Measurements from ENCODE around the gene SLAMF7. TPM values are rescaled to one million over a fixed set of nuclear protein-coding genes. Genes with fewer than 3 reads are reported as not detected.

The SLAMF7 gene
- total and polyA plus RNA-seq, 2 donors (not counting 3 experiments of a cell fraction or from before 2014, with no cell fraction given) = not detected

DNA sequence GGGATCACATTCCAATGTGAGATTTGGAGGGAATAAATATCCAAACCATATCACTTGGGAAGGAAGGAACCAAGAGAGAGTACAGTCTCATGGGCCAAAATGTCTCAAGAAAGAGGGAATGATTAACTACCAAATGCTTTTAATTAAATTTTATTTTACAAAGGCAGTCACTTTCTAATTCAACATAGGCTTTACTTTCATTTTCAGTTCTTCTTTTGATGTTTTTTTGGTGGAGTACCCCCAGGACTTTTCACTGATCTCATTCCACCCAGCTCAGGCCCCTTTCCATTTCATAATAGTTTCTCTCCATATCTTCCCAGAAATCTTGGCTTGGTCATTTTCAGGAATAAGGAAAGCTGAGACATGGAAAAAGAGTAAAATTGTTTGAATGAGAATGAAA lies 5.1 kb upstream of the SLAMF7 start:
- Histone ChIP-seq H3K36me3 (ENCODE audit: control insufficient read depth in 2 of 2, extremely low read depth in 1 of 2, insufficient read depth in 2 of 2, low read length in 2 of 2) (no peaks in the 10 kb centered on the region), H3K27ac (ENCODE audit: insufficient read depth, low read depth, low read length) (no peak overlapping the region), H3K4me1 (ENCODE audit: control insufficient read depth, extremely low read depth, insufficient read depth, low read length) (no peaks in the 10 kb centered on the region), H3K9me3 (replicated peaks; ENCODE audit: control insufficient read depth, insufficient read depth, low read length) (no peaks in the 10 kb centered on the region), H2AFZ (ENCODE audit: low read depth, low read length) (no peak overlapping the region), H3K9me1 (replicated peaks; ENCODE audit: control insufficient read depth, extremely low read depth, insufficient read depth, low read length) (no peaks in the 10 kb centered on the region), H3K9ac (replicated peaks; ENCODE audit: extremely low read depth, insufficient read depth, low read length) (no peak overlapping the region), H3K4me2 (ENCODE audit: insufficient read depth, low read length) (no peak overlapping the region), H3K4me3 (replicated peaks in 1 of 3; ENCODE audit: insufficient read depth in 1 of 3, low read depth in 1 of 3, low read length in 3 of 3) (no peak overlapping the region), H3K79me2 (ENCODE audit: control insufficient read depth, insufficient read depth, low read length) (no peaks in the 10 kb centered on the region), H4K20me1 (replicated peaks; ENCODE audit: control insufficient read depth, extremely low read depth, insufficient read depth, low read length) (no peaks in the 10 kb centered on the region), H3K27me3 (ENCODE audit: control insufficient read depth in 2 of 2, insufficient read depth in 2 of 2, low read length in 2 of 2) (peaks cover 0 to 2% of the 10 kb centered on the region in 2 experiments)
- FAIRE-seq (no peak), DNase-seq (ENCODE audit: low read depth, low spot score) (no peak)
- TF ChIP-seq GATA2 (IDR thresholded peaks at IDR 0.05; ENCODE audit: insufficient read depth, insufficient read length, low read depth, low read length) = no peak
- TF ChIP-seq JUN (IDR thresholded peaks at IDR 0.05; ENCODE audit: borderline replicate concordance, insufficient read depth, insufficient read length, low read depth) = no peak
- no peak for TF ChIP-seq MYC (IDR thresholded peaks at IDR 0.05; ENCODE audit: low read depth, low read length)
- TF ChIP-seq, protein P1, sequence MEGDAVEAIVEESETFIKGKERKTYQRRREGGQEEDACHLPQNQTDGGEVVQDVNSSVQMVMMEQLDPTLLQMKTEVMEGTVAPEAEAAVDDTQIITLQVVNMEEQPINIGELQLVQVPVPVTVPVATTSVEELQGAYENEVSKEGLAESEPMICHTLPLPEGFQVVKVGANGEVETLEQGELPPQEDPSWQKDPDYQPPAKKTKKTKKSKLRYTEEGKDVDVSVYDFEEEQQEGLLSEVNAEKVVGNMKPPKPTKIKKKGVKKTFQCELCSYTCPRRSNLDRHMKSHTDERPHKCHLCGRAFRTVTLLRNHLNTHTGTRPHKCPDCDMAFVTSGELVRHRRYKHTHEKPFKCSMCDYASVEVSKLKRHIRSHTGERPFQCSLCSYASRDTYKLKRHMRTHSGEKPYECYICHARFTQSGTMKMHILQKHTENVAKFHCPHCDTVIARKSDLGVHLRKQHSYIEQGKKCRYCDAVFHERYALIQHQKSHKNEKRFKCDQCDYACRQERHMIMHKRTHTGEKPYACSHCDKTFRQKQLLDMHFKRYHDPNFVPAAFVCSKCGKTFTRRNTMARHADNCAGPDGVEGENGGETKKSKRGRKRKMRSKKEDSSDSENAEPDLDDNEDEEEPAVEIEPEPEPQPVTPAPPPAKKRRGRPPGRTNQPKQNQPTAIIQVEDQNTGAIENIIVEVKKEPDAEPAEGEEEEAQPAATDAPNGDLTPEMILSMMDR (IDR thresholded peaks at IDR 0.05; ENCODE audit: extremely low read depth in 1 of 2, insufficient read depth in 1 of 2, low read depth in 1 of 2, low read length in 2 of 2) = no peak
- no peak for TF ChIP-seq POLR2A (IDR thresholded peaks at IDR 0.05; ENCODE audit: low read depth, low read length)
- TF ChIP-seq MAX (IDR thresholded peaks at IDR 0.05; ENCODE audit: insufficient read depth, insufficient read length) = no peak
- TF ChIP-seq EZH2 (IDR thresholded peaks at IDR 0.05; ENCODE audit: borderline replicate concordance, low read depth, low read length, severe bottlenecking) = no peak
- TF ChIP-seq FOS (IDR thresholded peaks at IDR 0.05; ENCODE audit: borderline replicate concordance, insufficient read depth, low read length) = no peak
- TF ChIP-seq POLR2AphosphoS5 (IDR thresholded peaks at IDR 0.05; ENCODE audit: insufficient read depth, low read depth, low read length) = no peak
- ChIA-PET POLR2A (no interaction called here), CTCF (interaction anchor here (1.3 to 1.8 kb wide), 2 partner anchors 10 to 11 kb away, joined by 3 to 4 read pairs; no protein-coding TSS in a partner anchor)
- intact Hi-C loops (cut with micrococcal nuclease) (no loop called here), dilution Hi-C loops (cut with MboI; ENCODE audit: extremely low pct_ligation_motif_present, low sequenced_read_pairs) (no loop called here)
- BruUV-seq (replicated peaks) = no TSS peak

Data from endothelial cell of umbilical vein (primary cell).